ENCODE data around the gene HPS4.
"Not testable (repeated sequence)": the region's sequence is repeated elsewhere in the genome, so short reads cannot be mapped to it uniquely, and the experiment has no call there.

HPS4 gene

DNA sequence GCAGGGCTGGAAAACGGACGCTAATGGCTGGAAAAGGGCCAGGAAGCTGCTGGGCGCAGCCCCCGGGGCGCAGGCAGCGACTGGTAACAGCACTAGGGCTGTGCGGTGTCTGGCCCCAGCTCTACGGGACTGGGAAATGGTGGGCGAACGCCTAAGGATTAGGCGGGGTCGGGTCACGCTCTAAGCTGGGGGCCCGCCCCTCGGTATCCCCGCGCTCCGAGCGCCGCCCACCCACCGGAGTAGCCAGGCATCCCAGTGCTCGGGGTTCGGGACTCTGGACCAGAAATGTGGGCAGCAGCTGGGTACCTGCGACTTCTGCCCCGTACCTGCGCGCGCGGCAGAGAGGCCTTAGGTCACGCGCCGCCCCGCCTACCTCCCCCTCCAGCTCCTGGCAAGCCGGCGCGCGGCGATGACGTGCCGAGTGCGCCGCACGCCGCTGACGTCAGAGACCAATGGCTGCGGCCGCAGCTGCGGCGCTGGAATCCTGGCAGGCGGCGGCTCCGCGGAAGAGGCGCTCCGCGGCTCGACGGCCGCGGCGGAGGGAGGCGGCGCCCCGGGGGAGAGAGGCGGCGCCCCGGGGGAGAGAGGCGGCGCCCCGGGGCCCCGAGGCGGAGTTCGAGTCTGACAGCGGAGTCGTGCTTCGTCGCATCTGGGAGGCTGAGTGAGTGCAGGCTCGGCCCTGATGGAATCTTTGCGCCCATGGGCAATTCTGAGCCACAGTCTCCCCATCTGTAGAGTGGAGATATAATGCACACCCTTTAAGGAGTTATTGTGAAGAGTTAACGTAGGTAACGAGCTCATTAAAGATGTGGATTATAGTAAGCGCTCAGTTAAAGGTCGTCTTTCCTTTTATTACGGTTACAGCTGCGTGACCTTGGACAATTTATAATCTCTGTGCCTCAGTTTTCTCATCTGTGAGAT is at the start of gene HPS4, which contains the start of gene SRRD:
TSS of gene HPS4 (minus strand) at position 345 of the 921 bp plus-strand sequence. CDS start 2,021 bp downstream, outside the sequence.
TSS of gene SRRD (plus strand) at position 439 of the 921 bp plus-strand sequence. CDS start at position 453, 14 bp downstream.
- DNase-seq: peak; percentile 96 to 98
- TF ChIP-seq GATA1 (IDR thresholded peaks at IDR 0.05; ENCODE audit: low read depth, low read length) (no peak), POLR2A (IDR thresholded peaks at IDR 0.05; ENCODE audit: low read length) (peak; percentile 85)

DNA sequence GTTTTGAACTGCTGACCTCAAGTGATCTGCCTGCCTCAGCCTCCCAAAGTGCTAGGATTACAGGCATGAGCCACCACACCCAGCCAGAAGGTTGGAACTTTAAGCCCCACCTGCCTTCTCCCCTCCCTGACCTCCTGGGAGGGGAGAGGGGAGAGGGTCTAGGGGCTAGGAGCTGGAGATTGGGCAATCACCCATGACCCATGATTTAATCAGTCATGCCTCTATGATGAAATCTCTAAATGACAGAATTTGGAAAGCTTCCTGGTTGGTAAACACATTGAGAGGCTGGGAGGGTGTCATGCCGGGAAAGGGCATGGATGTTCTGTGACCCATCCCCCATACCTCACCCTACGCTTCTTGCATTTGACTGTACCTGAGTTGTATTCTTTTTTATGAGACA is 45.8 kb upstream of the HPS4 start:
- no peak for TF ChIP-seq GATA1 (IDR thresholded peaks at IDR 0.05; ENCODE audit: low read depth, low read length)
- TF ChIP-seq POLR2A (IDR thresholded peaks at IDR 0.05; ENCODE audit: low read length): no peak

DNA sequence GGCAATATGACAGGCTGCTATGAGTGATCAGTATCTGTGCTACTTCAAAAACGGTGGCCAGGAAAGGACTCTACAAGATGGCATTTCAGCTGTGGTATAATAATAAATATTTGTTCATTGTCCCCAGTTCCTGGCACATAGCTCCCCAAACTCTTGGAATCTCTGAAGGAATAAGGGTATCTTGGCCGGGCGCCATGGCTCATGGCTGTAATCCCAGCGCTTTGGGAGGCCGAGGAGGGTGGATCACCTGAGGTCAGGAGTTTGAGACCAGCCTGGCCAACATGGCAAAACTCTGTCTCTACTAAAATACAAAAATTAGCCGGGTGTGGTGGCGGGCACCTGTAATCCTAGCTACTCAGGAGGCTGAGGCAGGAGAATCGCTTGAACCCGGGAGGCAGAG is 44.9 kb upstream of the HPS4 start:
- not testable (repeated sequence) for DNase-seq

More for the DNA sequence above, 45.8 kb upstream of the HPS4 start:
- no peak for DNase-seq

DNA sequence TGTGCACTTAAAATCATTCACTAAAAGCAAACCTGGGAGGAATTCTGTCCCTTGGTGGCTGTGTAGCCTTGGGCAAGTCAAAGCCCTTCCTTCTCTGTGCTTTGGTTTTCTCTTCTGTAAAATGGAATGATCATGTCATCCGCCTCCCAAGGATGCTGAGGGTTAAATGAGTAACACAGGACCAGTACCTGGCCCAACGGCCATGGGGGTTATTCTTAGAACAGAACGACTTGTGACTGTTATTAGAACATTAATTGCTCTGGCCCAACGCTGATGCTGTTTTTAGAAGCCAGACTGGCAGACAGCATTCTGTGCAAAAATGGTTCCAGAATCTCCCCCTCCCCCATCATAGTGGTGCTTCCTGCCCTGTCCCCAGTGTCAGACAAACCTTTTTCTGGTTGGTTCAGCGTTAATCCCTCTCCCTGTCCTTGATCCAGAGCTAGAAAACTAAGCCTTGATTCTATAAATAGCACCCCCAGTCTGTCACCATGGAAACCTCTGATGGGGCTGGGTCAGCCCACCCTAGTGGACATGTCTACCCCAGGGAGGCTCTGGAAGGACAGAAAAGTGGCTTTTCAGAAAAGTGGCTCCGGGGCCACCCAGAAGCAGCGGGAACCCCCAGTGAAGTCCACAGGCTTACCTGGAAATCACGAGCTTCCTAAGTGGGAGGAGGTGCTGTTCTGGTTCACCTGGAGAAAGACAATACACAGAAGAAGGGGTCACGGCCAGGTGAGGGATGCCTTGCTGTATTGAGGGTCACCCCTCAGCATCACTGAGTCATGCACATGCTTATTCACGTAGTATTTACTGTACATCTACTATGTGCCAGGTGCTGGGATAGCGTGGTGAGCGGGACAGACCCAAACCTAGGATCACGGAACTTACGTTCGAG is 44.2 kb upstream of the HPS4 start:
- no peak for DNase-seq
- no peak for TF ChIP-seq POLR2A (IDR thresholded peaks at IDR 0.05; ENCODE audit: low read length)
- no peak for TF ChIP-seq GATA1 (IDR thresholded peaks at IDR 0.05; ENCODE audit: low read depth, low read length)

DNA sequence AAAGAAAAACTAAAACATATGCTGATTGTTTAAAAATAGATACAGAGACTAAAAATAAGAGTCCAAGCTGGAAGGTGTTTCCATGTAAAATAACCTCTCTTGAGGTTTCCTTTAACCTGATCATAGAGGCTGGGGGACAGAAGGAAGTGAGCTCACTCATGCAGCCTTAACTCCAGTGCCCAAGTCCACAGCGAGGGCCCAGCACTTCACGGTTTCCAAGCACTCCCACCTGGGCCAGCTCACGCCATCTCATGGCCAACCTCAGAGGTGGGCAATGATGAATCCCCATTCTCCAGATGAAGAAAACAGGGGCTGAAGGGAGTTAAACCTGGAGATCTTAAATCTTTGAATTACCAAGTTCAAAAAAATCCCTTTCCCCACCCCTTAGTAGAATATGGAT is 43.6 kb upstream of the HPS4 start:
- TF ChIP-seq GATA1 (IDR thresholded peaks at IDR 0.05; ENCODE audit: low read depth, low read length) (no peak), POLR2A (IDR thresholded peaks at IDR 0.05; ENCODE audit: low read length) (no peak)
- DNase-seq: no peak

DNA sequence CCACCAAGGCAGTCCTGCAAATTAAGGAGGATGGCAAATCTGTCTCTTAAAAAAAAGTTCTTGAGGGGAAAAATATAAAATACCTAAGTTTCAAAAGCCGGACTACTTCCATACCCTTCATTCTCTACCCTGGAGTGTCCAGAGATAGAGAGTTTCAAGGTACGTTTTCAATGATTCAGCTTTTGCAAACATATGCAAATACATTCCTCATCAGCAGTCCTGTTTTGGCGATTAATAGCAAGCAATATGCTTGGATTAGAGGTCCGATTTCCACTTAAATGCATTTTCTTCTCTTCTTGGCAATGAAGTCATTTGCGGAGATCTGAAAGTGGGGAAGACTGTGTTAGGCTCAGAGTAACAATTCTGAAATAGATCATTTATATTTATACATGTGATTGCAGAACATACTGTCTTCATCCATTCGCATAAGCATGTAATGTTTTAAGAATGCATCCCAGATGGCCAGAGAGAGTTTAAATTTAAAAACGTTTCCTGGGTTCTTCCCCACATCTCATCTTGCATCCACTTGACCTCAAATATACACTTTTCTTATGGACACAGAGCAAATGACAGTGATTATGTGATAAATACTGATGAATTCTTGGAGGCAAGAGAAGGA is 42.5 kb upstream of the HPS4 start:
- TF ChIP-seq POLR2A (IDR thresholded peaks at IDR 0.05; ENCODE audit: low read length) (no peak), GATA1 (IDR thresholded peaks at IDR 0.05; ENCODE audit: low read depth, low read length) (no peak)
- no peak for DNase-seq

DNA sequence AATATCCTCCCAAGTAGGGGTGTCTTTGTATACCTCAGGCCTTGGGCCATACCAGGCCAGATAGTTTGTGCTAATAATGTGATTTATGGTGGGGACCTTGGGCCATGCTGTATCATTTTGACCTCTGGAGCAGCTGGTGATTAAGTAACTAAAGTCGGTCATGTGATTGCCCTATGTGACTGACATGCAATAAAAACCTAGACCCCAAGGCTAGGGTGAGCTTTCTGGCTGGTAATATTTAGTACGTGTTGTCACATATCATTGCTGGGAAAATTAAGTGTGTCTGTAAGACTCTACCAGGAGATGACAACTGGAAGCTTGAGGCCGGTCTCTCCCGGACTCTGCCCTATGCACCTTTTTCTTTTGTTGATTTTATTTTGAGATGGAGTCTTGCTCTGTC is 41.3 kb upstream of the HPS4 start:
- TF ChIP-seq GATA1 (IDR thresholded peaks at IDR 0.05; ENCODE audit: low read depth, low read length) (no peak), POLR2A (IDR thresholded peaks at IDR 0.05; ENCODE audit: low read length) (no peak)
- DNase-seq: no peak

DNA sequence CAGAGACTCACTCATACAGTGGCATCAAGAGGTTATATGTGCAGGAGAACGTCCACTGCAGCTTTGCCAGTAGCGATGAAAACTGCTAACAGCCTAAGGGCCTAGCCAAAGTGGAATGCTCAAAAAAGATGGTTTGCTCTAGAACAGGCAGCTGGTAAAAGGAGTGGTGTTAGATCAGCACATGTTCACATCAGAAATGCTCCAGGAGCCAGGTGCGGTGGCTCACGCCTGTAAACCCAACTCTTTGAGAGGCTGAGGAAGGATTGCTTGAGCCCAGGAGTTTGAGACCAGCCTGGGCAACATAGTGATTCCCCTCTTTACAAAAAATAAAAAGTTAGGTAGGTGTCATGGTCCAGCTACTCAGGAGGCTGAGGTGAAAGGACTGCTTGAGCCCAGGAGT is 39.0 kb upstream of the HPS4 start:
- TF ChIP-seq POLR2A (IDR thresholded peaks at IDR 0.05; ENCODE audit: low read length) (no peak), GATA1 (IDR thresholded peaks at IDR 0.05; ENCODE audit: low read depth, low read length) (no peak)
- DNase-seq: no peak

DNA sequence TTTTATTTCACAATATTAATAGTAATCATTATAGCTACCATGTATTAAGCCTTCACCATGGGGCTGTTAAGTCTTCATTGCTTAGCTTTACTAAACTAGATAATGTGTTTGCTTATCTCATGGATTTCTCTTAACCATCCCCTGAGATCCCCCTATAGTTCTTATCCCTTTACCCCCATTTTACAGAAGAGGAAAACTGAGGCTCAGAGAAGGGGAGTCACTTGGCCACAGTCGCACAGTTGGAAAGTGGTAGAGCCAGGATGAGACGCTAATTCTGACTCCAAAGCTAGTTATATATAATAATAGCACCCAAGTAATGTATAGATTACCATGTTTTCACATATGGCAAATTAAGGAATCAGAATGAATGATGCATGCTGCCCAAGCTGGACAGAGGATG is 38.4 kb upstream of the HPS4 start:
- no peak for DNase-seq
- TF ChIP-seq POLR2A (IDR thresholded peaks at IDR 0.05; ENCODE audit: low read length): peak; percentile 16
- TF ChIP-seq GATA1 (IDR thresholded peaks at IDR 0.05; ENCODE audit: low read depth, low read length): no peak

DNA sequence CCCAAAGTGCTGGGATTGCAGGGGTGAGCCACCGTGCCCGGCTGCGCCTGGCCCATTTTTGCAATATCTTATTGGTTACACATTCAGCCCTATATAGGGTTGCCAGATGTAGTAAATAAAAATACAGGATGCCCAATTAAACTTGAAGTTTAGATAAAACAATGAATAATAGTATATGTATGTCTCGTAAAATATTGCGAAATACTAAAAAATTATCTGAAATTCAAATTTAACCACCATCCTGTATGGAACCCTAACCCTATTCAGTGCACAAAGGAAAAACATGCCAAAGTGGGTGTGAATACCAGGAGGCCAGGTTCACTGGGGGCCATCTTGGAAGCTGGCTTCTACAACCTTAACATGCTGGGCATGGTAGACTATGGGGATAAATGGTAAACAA is 33.8 kb upstream of the HPS4 start:
- no peak for TF ChIP-seq POLR2A (IDR thresholded peaks at IDR 0.05; ENCODE audit: low read length)
- TF ChIP-seq GATA1 (IDR thresholded peaks at IDR 0.05; ENCODE audit: low read depth, low read length): no peak
- DNase-seq: no peak

DNA sequence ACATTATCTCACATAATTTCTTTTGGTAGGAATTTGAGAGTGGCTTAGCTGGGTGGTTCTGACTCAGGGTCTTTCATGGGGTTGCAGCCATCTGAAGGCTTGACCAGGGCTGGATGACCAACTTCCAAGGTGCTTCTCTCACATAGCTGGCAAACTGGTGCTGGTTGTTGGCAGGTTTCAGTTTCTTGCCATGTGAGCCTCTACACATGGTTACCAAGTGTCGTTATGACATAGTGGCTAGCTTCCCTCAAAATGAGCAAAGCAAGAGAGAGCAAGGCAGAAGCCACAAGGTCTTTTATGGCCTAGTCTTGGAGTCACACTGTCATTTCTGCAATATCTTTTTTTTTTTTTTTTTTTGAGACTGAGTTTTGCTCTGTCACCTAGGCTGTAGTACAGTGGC is 32.9 kb upstream of the HPS4 start:
- TF ChIP-seq POLR2A (IDR thresholded peaks at IDR 0.05; ENCODE audit: low read length) (no peak), GATA1 (IDR thresholded peaks at IDR 0.05; ENCODE audit: low read depth, low read length) (no peak)

DNA sequence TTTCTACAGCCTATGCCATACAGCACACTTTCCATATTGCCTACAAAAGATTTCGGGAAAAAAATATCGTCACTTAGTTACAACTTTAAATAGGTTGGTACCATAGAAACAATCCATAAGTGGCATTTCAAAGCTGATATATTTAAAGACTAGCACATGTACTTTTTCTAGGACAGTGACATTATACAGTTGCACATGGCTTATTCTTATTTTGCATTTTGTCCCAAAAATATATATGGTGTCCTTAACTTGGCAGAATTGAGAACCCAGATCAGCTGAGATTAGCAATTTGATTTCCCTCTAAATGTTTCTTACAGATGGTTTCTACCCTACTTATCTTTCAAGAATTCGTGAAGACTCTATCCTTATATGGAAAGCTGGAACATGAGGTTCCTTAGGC is 32.3 kb upstream of the HPS4 start:
- TF ChIP-seq POLR2A (IDR thresholded peaks at IDR 0.05; ENCODE audit: low read length) (no peak), GATA1 (IDR thresholded peaks at IDR 0.05; ENCODE audit: low read depth, low read length) (no peak)
- no peak for DNase-seq

More for the DNA sequence above, 32.9 kb upstream of the HPS4 start:
- no peak for DNase-seq

DNA sequence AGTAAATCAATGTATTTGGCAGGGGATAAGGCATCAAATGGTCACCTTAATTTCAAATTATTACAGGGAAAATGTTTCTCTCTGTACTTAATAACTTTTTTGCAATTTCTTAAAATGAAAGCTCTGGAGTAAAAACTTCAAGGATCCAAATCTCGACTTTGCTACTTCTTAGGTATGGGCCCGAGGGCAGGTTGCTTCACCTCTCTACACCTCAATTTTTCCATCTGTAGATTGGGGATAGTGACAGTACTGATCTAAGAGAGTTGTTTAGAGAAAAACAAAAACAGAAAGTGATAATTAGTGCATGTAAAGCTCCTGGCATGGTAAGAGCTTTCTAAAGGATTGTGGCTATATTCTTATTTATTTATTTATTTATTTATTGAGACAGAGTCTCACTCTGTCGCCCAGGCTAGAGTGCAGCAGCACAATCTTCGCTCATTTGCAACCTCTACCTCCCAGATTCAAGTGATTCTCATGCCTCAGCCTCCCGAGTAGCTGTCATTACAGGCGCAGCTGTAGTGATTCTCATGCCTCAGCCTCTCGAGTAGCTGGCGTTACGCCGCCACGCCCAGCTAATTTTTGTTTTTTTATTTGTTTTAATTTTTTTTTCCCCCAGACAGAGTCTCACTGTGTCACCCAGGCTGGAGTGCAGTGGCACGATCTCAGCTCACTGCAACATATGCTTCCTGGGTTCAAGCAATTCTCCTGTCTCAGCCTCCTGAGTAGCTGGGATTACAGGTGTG is 31.0 kb upstream of the HPS4 start:
- DNase-seq: no peak
- TF ChIP-seq GATA1 (IDR thresholded peaks at IDR 0.05; ENCODE audit: low read depth, low read length): no peak
- no peak for TF ChIP-seq POLR2A (IDR thresholded peaks at IDR 0.05; ENCODE audit: low read length)

Data from erythroblast (primary cell).